ENCODE measurements around the gene ZSCAN12. TPM values are rescaled to one million over a fixed set of nuclear protein-coding genes. Genes with fewer than 3 reads are reported as not detected.

Gene ZSCAN12
- total RNA-seq, 1 donor from 2014 or later, result 5.7 TPM

DNA sequence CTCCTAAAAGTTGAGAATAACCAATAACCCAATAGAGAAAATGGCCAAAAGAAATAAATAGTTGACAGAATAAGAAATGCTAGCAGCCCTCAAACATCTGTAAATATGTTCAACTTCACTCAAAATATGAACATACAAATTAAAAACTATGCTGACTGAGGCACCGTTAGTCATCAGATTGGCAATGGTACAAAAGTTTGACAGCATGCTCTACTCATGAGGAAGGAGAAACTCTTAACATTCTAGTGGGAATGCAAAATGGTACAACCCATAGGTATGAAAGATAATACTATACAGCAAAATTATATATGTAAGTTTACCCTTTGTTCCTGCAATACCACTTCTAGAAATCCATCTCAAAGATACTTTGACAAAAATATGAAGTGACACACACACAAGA is 1.6 kb upstream of the ZSCAN12 start:
- no peak overlapping the region for H3K4me3 ChIP-seq (ENCODE audit: low read length in 3 of 3)
- peaks cover 0 to 2% (median 0%) of the 10 kb centered on the region in 3 donors for H3K36me3 ChIP-seq (ENCODE audit: control insufficient read depth in 3 of 3, insufficient read depth in 3 of 3, low read length in 3 of 3)
- no peak overlapping the region for H3K9ac ChIP-seq (ENCODE audit: low read depth in 1 of 3, low read length in 3 of 3)
- peaks cover 0 to 8% (median 0%) of the 10 kb centered on the region in 3 donors for H3K27me3 ChIP-seq (ENCODE audit: control insufficient read depth in 3 of 3, insufficient read depth in 3 of 3, low read length in 3 of 3)
- H3K9me3 ChIP-seq (ENCODE audit: control insufficient read depth in 3 of 3, low read length in 3 of 3), result no peaks in the 10 kb centered on the region
- peaks cover 8 to 12% (median 8%) of the 10 kb centered on the region in 3 donors for H3K4me1 ChIP-seq (ENCODE audit: control insufficient read depth in 3 of 3, insufficient read depth in 3 of 3, low read length in 3 of 3)
- H3K27ac ChIP-seq (ENCODE audit: low read depth, low read length), result no peak overlapping the region

DNA sequence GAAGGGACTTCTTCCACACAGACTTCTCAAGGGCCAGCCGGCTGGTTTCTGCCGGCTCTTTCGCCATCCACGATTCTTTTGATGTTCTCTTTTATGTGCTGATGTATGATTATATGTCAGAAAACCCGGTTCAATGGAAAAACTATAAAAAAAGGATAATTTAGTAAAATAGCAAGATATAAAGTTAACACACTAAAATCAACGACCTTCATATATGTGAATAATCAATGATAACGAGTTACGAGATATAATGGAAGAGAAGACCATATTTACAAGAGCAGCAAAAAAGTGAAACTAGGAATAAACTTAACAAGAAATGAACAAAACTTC is 540 bp upstream of the ZSCAN12 start:
- H3K27ac ChIP-seq (ENCODE audit: low read depth, low read length), result no peak overlapping the region

DNA sequence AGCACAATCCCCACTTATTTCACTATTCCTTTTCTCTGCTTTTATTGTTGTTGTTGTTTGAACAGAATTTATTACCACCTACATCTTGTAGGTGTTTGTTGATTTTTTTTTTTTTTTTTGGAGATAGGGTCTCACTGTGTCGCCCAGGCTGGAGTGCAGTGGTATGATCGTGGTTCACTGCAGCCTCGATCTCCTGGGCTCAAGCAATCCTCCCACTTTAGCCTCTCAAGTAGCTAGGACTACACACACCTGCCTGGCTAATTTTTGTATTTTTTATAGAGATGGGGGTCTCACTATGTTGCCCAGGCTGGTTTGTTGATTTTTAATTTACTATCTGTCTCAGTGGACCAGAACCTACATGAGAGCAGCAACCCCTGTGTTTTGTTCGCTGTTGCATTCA is 3.6 kb downstream of the ZSCAN12 start:
- Histone ChIP-seq H3K4me1 (ENCODE audit: control insufficient read depth in 3 of 3, insufficient read depth in 3 of 3, low read length in 3 of 3) (peaks cover 8 to 12% (median 8%) of the 10 kb centered on the region in 3 donors), H3K36me3 (ENCODE audit: control insufficient read depth in 3 of 3, insufficient read depth in 3 of 3, low read length in 3 of 3) (peaks cover 0 to 8% (median 2%) of the 10 kb centered on the region in 3 donors), H3K27me3 (ENCODE audit: control insufficient read depth in 3 of 3, insufficient read depth in 3 of 3, low read length in 3 of 3) (peaks cover 0 to 8% (median 0%) of the 10 kb centered on the region in 3 donors), H3K9ac (ENCODE audit: low read depth in 1 of 3, low read length in 3 of 3) (no peak overlapping the region), H3K4me3 (ENCODE audit: low read length in 3 of 3) (no peak overlapping the region), H3K9me3 (ENCODE audit: control insufficient read depth in 3 of 3, low read length in 3 of 3) (no peaks in the 10 kb centered on the region), H3K27ac (ENCODE audit: low read depth, low read length) (no peak overlapping the region)

More for the DNA sequence above, 540 bp upstream of the ZSCAN12 start:
- Histone ChIP-seq H3K27me3 (ENCODE audit: control insufficient read depth in 3 of 3, insufficient read depth in 3 of 3, low read length in 3 of 3) (peaks cover 0 to 8% (median 0%) of the 10 kb centered on the region in 3 donors), H3K4me1 (ENCODE audit: control insufficient read depth in 3 of 3, insufficient read depth in 3 of 3, low read length in 3 of 3) (peaks cover 8 to 12% (median 8%) of the 10 kb centered on the region in 3 donors), H3K9me3 (ENCODE audit: control insufficient read depth in 3 of 3, low read length in 3 of 3) (no peaks in the 10 kb centered on the region), H3K36me3 (ENCODE audit: control insufficient read depth in 3 of 3, insufficient read depth in 3 of 3, low read length in 3 of 3) (peaks cover 0 to 2% (median 0%) of the 10 kb centered on the region in 3 donors), H3K9ac (ENCODE audit: low read depth in 1 of 3, low read length in 3 of 3) (peak overlapping the region in 2 of 3 donors; percentile 67 to 79), H3K4me3 (ENCODE audit: low read length in 3 of 3) (peak overlapping the region; percentile 76 to 91 (median 86))

- H3K9ac ChIP-seq (ENCODE audit: low read depth in 1 of 3, low read length in 3 of 3), result no peak overlapping the region
- peaks cover 6 to 22% (median 7%) of the 10 kb centered on the region in 3 donors for H3K36me3 ChIP-seq (ENCODE audit: control insufficient read depth in 3 of 3, insufficient read depth in 3 of 3, low read length in 3 of 3)
- peaks cover 0 to under 1% (median 0%) of the 10 kb centered on the region in 3 donors for H3K27me3 ChIP-seq (ENCODE audit: control insufficient read depth in 3 of 3, insufficient read depth in 3 of 3, low read length in 3 of 3)
- H3K4me3 ChIP-seq (ENCODE audit: low read length in 3 of 3), result no peak overlapping the region
- H3K9me3 ChIP-seq (ENCODE audit: control insufficient read depth in 3 of 3, low read length in 3 of 3), result no peaks in the 10 kb centered on the region
- no peak overlapping the region for H3K27ac ChIP-seq (ENCODE audit: low read depth, low read length)
- H3K4me1 ChIP-seq (ENCODE audit: control insufficient read depth in 3 of 3, insufficient read depth in 3 of 3, low read length in 3 of 3), result peaks cover 0 to 7% (median 0%) of the 10 kb centered on the region in 3 donors
These were observed 5.5 kb downstream of the ZSCAN12 start for GRCh38 chr6:28393912-28394662.

DNA sequence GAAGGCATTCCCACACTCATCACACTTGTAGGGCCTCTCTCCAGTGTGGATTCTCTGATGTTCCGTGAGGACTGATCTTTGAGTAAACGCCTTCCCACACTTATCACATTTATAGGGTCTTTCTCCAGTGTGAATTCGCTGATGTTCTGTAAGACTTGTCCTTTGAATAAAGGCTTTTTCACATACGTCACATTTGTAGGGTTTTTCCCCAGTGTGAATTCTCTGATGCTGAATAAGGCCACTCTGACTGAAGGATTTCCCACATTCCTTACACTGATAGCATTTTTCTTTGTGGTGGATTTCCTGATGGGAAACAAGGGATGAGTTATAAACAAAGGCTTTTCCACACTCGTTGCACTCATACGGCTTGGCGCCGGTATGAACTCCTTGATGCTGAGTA is 8.9 kb downstream of the ZSCAN12 start:
- no peak overlapping the region for H3K27ac ChIP-seq (ENCODE audit: low read depth, low read length)
- H3K36me3 ChIP-seq (ENCODE audit: control insufficient read depth in 3 of 3, insufficient read depth in 3 of 3, low read length in 3 of 3), result peaks cover 6 to 21% (median 7%) of the 10 kb centered on the region in 3 donors
- no peaks in the 10 kb centered on the region for H3K4me1 ChIP-seq (ENCODE audit: control insufficient read depth in 3 of 3, insufficient read depth in 3 of 3, low read length in 3 of 3)
- H3K4me3 ChIP-seq (ENCODE audit: low read length in 3 of 3), result no peak overlapping the region
- no peaks in the 10 kb centered on the region for H3K27me3 ChIP-seq (ENCODE audit: control insufficient read depth in 3 of 3, insufficient read depth in 3 of 3, low read length in 3 of 3)
- H3K9me3 ChIP-seq (ENCODE audit: control insufficient read depth in 3 of 3, low read length in 3 of 3), result no peaks in the 10 kb centered on the region
- H3K9ac ChIP-seq (ENCODE audit: low read depth in 1 of 3, low read length in 3 of 3), result no peak overlapping the region

DNA sequence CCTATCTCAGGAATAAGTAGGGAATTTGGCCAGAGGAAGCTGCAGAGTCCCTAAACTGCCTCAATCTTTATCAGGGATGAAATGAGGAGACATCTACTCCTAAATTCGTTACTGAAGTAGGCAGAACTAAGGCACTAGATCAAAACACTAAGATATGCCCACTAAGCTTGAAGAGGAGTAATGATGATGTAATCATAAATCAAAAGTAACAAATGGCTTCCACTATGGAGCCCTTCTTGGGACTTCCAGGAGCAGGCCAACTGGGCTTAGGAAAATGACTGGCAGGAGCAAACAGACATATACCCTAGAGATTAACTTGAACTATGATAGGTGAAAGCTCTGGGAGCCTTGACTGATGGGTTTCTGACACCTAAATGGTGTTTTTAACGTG is 15.4 kb downstream of the ZSCAN12 start:
- no peak overlapping the region for H3K4me3 ChIP-seq (ENCODE audit: low read length in 3 of 3)
- no peak overlapping the region for H3K27ac ChIP-seq (ENCODE audit: low read depth, low read length)
- H3K9ac ChIP-seq (ENCODE audit: low read depth in 1 of 3, low read length in 3 of 3), result no peak overlapping the region
- H3K27me3 ChIP-seq (ENCODE audit: control insufficient read depth in 3 of 3, insufficient read depth in 3 of 3, low read length in 3 of 3), result no peaks in the 10 kb centered on the region
- peaks cover 0 to 5% (median 5%) of the 10 kb centered on the region in 3 donors for H3K36me3 ChIP-seq (ENCODE audit: control insufficient read depth in 3 of 3, insufficient read depth in 3 of 3, low read length in 3 of 3)
- no peaks in the 10 kb centered on the region for H3K9me3 ChIP-seq (ENCODE audit: control insufficient read depth in 3 of 3, low read length in 3 of 3)
- no peaks in the 10 kb centered on the region for H3K4me1 ChIP-seq (ENCODE audit: control insufficient read depth in 3 of 3, insufficient read depth in 3 of 3, low read length in 3 of 3)

GRCh38 chr6:28383235-28384142 is 16.1 kb downstream of the ZSCAN12 start:
- peaks cover 0 to 5% (median 3%) of the 10 kb centered on the region in 3 donors for H3K36me3 ChIP-seq (ENCODE audit: control insufficient read depth in 3 of 3, insufficient read depth in 3 of 3, low read length in 3 of 3)
- no peaks in the 10 kb centered on the region for H3K4me1 ChIP-seq (ENCODE audit: control insufficient read depth in 3 of 3, insufficient read depth in 3 of 3, low read length in 3 of 3)
- peak overlapping the region; percentile 58 for H3K27ac ChIP-seq (ENCODE audit: low read depth, low read length)
- H3K4me3 ChIP-seq (ENCODE audit: low read length in 3 of 3), result peak overlapping the region; percentile 62 to 79 (median 66)
- H3K9me3 ChIP-seq (ENCODE audit: control insufficient read depth in 3 of 3, low read length in 3 of 3), result no peaks in the 10 kb centered on the region
- H3K27me3 ChIP-seq (ENCODE audit: control insufficient read depth in 3 of 3, insufficient read depth in 3 of 3, low read length in 3 of 3), result no peaks in the 10 kb centered on the region
- H3K9ac ChIP-seq (ENCODE audit: low read depth in 1 of 3, low read length in 3 of 3), result peak overlapping the region; percentile 24 to 74 (median 52)

- Histone ChIP-seq H3K27me3 (ENCODE audit: control insufficient read depth in 3 of 3, insufficient read depth in 3 of 3, low read length in 3 of 3) (no peaks in the 10 kb centered on the region), H3K27ac (ENCODE audit: low read depth, low read length) (no peak overlapping the region), H3K9me3 (ENCODE audit: control insufficient read depth in 3 of 3, low read length in 3 of 3) (no peaks in the 10 kb centered on the region), H3K4me1 (ENCODE audit: control insufficient read depth in 3 of 3, insufficient read depth in 3 of 3, low read length in 3 of 3) (no peaks in the 10 kb centered on the region), H3K4me3 (ENCODE audit: low read length in 3 of 3) (no peak overlapping the region), H3K36me3 (ENCODE audit: control insufficient read depth in 3 of 3, insufficient read depth in 3 of 3, low read length in 3 of 3) (peaks cover 0 to 5% (median 3%) of the 10 kb centered on the region in 3 donors), H3K9ac (ENCODE audit: low read depth in 1 of 3, low read length in 3 of 3) (no peak overlapping the region)
These were observed 19.2 kb downstream of the ZSCAN12 start for GRCh38 chr6:28380381-28380780.

- Histone ChIP-seq H3K9ac (ENCODE audit: low read depth in 1 of 3, low read length in 3 of 3) (no peak overlapping the region), H3K36me3 (ENCODE audit: control insufficient read depth in 3 of 3, insufficient read depth in 3 of 3, low read length in 3 of 3) (peaks cover 0 to 5% (median 3%) of the 10 kb centered on the region in 3 donors), H3K27ac (ENCODE audit: low read depth, low read length) (no peak overlapping the region), H3K4me3 (ENCODE audit: low read length in 3 of 3) (no peak overlapping the region), H3K27me3 (ENCODE audit: control insufficient read depth in 3 of 3, insufficient read depth in 3 of 3, low read length in 3 of 3) (no peaks in the 10 kb centered on the region), H3K9me3 (ENCODE audit: control insufficient read depth in 3 of 3, low read length in 3 of 3) (no peaks in the 10 kb centered on the region), H3K4me1 (ENCODE audit: control insufficient read depth in 3 of 3, insufficient read depth in 3 of 3, low read length in 3 of 3) (no peaks in the 10 kb centered on the region)
These were observed 20.9 kb downstream of the ZSCAN12 start for GRCh38 chr6:28378644-28379043.

GRCh38 chr6:28377879-28378278 is 21.7 kb downstream of the ZSCAN12 start:
- Histone ChIP-seq H3K9ac (ENCODE audit: low read depth in 1 of 3, low read length in 3 of 3) (no peak overlapping the region), H3K36me3 (ENCODE audit: control insufficient read depth in 3 of 3, insufficient read depth in 3 of 3, low read length in 3 of 3) (peaks cover 0 to 5% (median 3%) of the 10 kb centered on the region in 3 donors), H3K4me1 (ENCODE audit: control insufficient read depth in 3 of 3, insufficient read depth in 3 of 3, low read length in 3 of 3) (no peaks in the 10 kb centered on the region), H3K27ac (ENCODE audit: low read depth, low read length) (no peak overlapping the region), H3K27me3 (ENCODE audit: control insufficient read depth in 3 of 3, insufficient read depth in 3 of 3, low read length in 3 of 3) (no peaks in the 10 kb centered on the region), H3K9me3 (ENCODE audit: control insufficient read depth in 3 of 3, low read length in 3 of 3) (no peaks in the 10 kb centered on the region), H3K4me3 (ENCODE audit: low read length in 3 of 3) (no peak overlapping the region)
